Left lung (tissue), 10 donors: ENCODE measurements around the gene SPAAR. TPM values are rescaled to one million over a fixed set of nuclear protein-coding genes. Genes with fewer than 3 reads are reported as not detected.
A peak's percentile ranks its signal among the peaks of the same experiment; 100 is the strongest.
"Not testable (repeated sequence)": the region's sequence is repeated elsewhere in the genome, so short reads cannot be mapped to it uniquely, and the experiment has no call there.

Experiments used
- ATAC-seq: fragments of 200-7000 bp; cut with Tn5 transposase; one replicate; pipeline ENCODE4 v1.9.1; 2020; ENCODE audit warnings: moderate library complexity
- DNase-seq, 4 donors: peaks; one replicate each; pipeline ENCODE4 v3.0.0-alpha.2; 2013 to 2020
- H3K27ac ChIP-seq, 2 donors: fragments of 200-600 bp; sonication (generic) in 1 of 2; one replicate each; pipeline versions ENCODE4 v1.5.0 to v1.8.0; 2020 to 2021
- H3K27me3 ChIP-seq, 2 donors: fragments of 200-600 bp; sonication (generic) in 1 of 2; one replicate each; pipeline versions ENCODE4 v1.5.0 to v1.8.0; 2020 to 2021
- H3K36me3 ChIP-seq, 2 donors: fragments of 200-600 bp; sonication (generic) in 1 of 2; one replicate each; pipeline versions ENCODE4 v1.5.0 to v1.8.0; 2020 to 2021
- H3K4me1 ChIP-seq, 2 donors: fragments of 200-600 bp; one replicate each; pipeline ENCODE4 v1.8.0; 2021
- H3K4me3 ChIP-seq, 2 donors: fragments of 200-600 bp; sonication (generic) in 1 of 2; one replicate each; pipeline versions ENCODE4 v1.5.0 to v1.8.0; 2020 to 2021; ENCODE audit warnings: mild to moderate bottlenecking in 1 of 2
- H3K9me3 ChIP-seq, 2 donors: fragments of 200-600 bp; sonication (generic) in 1 of 2; one replicate each; pipeline versions ENCODE4 v1.5.0 to v1.8.0; 2020 to 2021
- CTCF ChIP-seq, 2 donors: fragments of 200-600 bp; sonication (generic) in 1 of 2; IDR thresholded peaks; one replicate each; pipeline versions ENCODE4 v1.5.0 to v1.8.0; 2021; ENCODE audit warnings: antibody characterized with exemption in 2 of 2
- intact Hi-C, 2 donors: fragments of 100-400 bp; cut with DNase I; formaldehyde crosslinking; loops; one replicate each; pipeline versions ENCODE4 v1.11.2 to v1.14.2; 2022
- polyA plus RNA-seq, 6 donors: library from polyadenylated mRNA; unstranded; fragments of 120-200 nt; gene quantifications; one replicate each; pipeline ENCODE4 v1.2.1, GENCODE V29; 2013; ENCODE audit not compliant: insufficient read length in 6 of 6
- total RNA-seq, 2 donors: library from RNA; stranded (reverse); fragmentation: NEBNext Ultra II Directional; extraction: Animal tissue kit (Norgen Biotek cat#: 25700); gene quantifications; one replicate each; pipeline ENCODE4 v1.2.1, GENCODE V29; 2021
- donor health status: DM: no; HTN: yes; CAD: no.
- donor health status: DM: no; HTN: no; CAD: no.

The SPAAR gene
- total and polyA plus RNA-seq, 8 donors: 2.9 to 6.8 (median 3.7) TPM

GRCh38 chr9:35930989-35931388, 21.7 kb downstream of the SPAAR start:
- no peak for DNase-seq
- ATAC-seq: no peak
- no peak for TF ChIP-seq CTCF (IDR thresholded peaks at IDR 0.05)
- Histone ChIP-seq H3K4me1 (peaks cover 0 to 7% of the 10 kb centered on the region in 2 donors), H3K27ac (no peak overlapping the region), H3K36me3 (no peaks in the 10 kb centered on the region), H3K9me3 (no peaks in the 10 kb centered on the region), H3K27me3 (no peaks in the 10 kb centered on the region), H3K4me3 (no peak overlapping the region)
- intact Hi-C loops: no loop called here

- no peak overlapping the region for H3K4me3 ChIP-seq
- ATAC-seq (peak; percentile 17), DNase-seq (no peak)
- H3K9me3 ChIP-seq: no peaks in the 10 kb centered on the region
- TF ChIP-seq CTCF (IDR thresholded peaks at IDR 0.05): no peak
- H3K27me3 ChIP-seq: no peaks in the 10 kb centered on the region
- no peak overlapping the region for H3K27ac ChIP-seq
- intact Hi-C loops: no loop called here
- peaks cover 4 to 7% of the 10 kb centered on the region in 2 donors for H3K4me1 ChIP-seq
- no peaks in the 10 kb centered on the region for H3K36me3 ChIP-seq
Observed at GRCh38 chr9:35932735-35933134, 23.4 kb downstream of the SPAAR start.

GRCh38 chr9:35933550-35934067, 24.3 kb downstream of the SPAAR start:
- intact Hi-C loops: no loop called here
- H3K36me3 ChIP-seq: no peaks in the 10 kb centered on the region
- no peak overlapping the region for H3K4me3 ChIP-seq
- H3K27me3 ChIP-seq: no peaks in the 10 kb centered on the region
- H3K4me1 ChIP-seq: peaks cover 4 to 7% of the 10 kb centered on the region in 2 donors
- H3K27ac ChIP-seq: no peak overlapping the region
- H3K9me3 ChIP-seq: no peaks in the 10 kb centered on the region
- DNase-seq (no peak), ATAC-seq (peak; percentile 72)
- no peak for TF ChIP-seq CTCF (IDR thresholded peaks at IDR 0.05)

GRCh38 chr9:35934069-35934468, 24.8 kb downstream of the SPAAR start:
- H3K9me3 ChIP-seq, H3K4me1 ChIP-seq, H3K36me3 ChIP-seq, intact Hi-C loops, H3K4me3 ChIP-seq, DNase-seq, H3K27ac ChIP-seq, H3K27me3 ChIP-seq, ATAC-seq: not testable (repeated sequence)

- DNase-seq (no peak), ATAC-seq (no peak)
- intact Hi-C loops: no loop called here
- Histone ChIP-seq H3K27ac (no peak overlapping the region), H3K4me1 (peaks cover 4 to 7% of the 10 kb centered on the region in 2 donors), H3K4me3 (no peak overlapping the region), H3K27me3 (no peaks in the 10 kb centered on the region), H3K9me3 (no peaks in the 10 kb centered on the region), H3K36me3 (no peaks in the 10 kb centered on the region)
- no peak for TF ChIP-seq CTCF (IDR thresholded peaks at IDR 0.05)
Observed at GRCh38 chr9:35935261-35935660, 26.0 kb downstream of the SPAAR start.
